ENCODE data around the gene SLC2A4. TPM values are rescaled to one million over a fixed set of nuclear protein-coding genes. Genes with fewer than 3 reads are reported as not detected.

Gene SLC2A4
- total RNA-seq, 1 experiment from 2014 or later: 3.8 TPM

- H3K36me3 ChIP-seq (replicated peaks; ENCODE audit: control insufficient read depth, insufficient read depth, low read length): peaks cover 51% of the 10 kb centered on the region
- no peaks in the 10 kb centered on the region for H3K27me3 ChIP-seq (ENCODE audit: control insufficient read depth, insufficient read depth, low read length)
- DNase-seq: no peak
- H3K4me3 ChIP-seq (ENCODE audit: insufficient read depth, low read depth, low read length): peak overlapping the region; percentile 73
Observed at GRCh38 chr17:7313890-7314718, 32.6 kb downstream of the SLC2A4 start.

GRCh38 chr17:7314719-7315569 lies 33.4 kb downstream of the SLC2A4 start, which contains the start of gene GPS2:
Gene GPS2, minus strand, starts transcription at chr17:7315360. Its CDS starts 308 bp downstream, at chr17:7315052.
- Histone ChIP-seq H3K27me3 (ENCODE audit: control insufficient read depth, insufficient read depth, low read length) (no peaks in the 10 kb centered on the region), H3K4me3 (ENCODE audit: insufficient read depth, low read depth, low read length) (peak within 1 kb of the TSS; percentile 73), H3K36me3 (replicated peaks; ENCODE audit: control insufficient read depth, insufficient read depth, low read length) (peaks cover 44% of the 10 kb centered on the region)

GRCh38 chr17:7315570-7316235 lies 34.2 kb downstream of the SLC2A4 start:
- Histone ChIP-seq H3K36me3 (replicated peaks; ENCODE audit: control insufficient read depth, insufficient read depth, low read length) (peaks cover 41% of the 10 kb centered on the region), H3K27me3 (ENCODE audit: control insufficient read depth, insufficient read depth, low read length) (no peaks in the 10 kb centered on the region), H3K4me3 (ENCODE audit: insufficient read depth, low read depth, low read length) (peak overlapping the region; percentile 73)
- DNase-seq: no peak

More at GRCh38 chr17:7314719-7315569, 33.4 kb downstream of the SLC2A4 start, which contains the start of gene GPS2:
- peak; percentile 99 for DNase-seq

GRCh38 chr17:7317161-7317803 lies 35.8 kb downstream of the SLC2A4 start:
- peaks cover 44% of the 10 kb centered on the region for H3K36me3 ChIP-seq (replicated peaks; ENCODE audit: control insufficient read depth, insufficient read depth, low read length)

GRCh38 chr17:7318121-7318860 lies 36.8 kb downstream of the SLC2A4 start:
- DNase-seq: peak; percentile 35
- no peaks in the 10 kb centered on the region for H3K27me3 ChIP-seq (ENCODE audit: control insufficient read depth, insufficient read depth, low read length)
- H3K4me3 ChIP-seq (ENCODE audit: insufficient read depth, low read depth, low read length): no peak overlapping the region
- H3K36me3 ChIP-seq (replicated peaks; ENCODE audit: control insufficient read depth, insufficient read depth, low read length): peaks cover 47% of the 10 kb centered on the region

More at GRCh38 chr17:7317161-7317803, 35.8 kb downstream of the SLC2A4 start:
- peak; percentile 35 for DNase-seq
- Histone ChIP-seq H3K27me3 (ENCODE audit: control insufficient read depth, insufficient read depth, low read length) (no peaks in the 10 kb centered on the region), H3K4me3 (ENCODE audit: insufficient read depth, low read depth, low read length) (no peak overlapping the region)

- H3K36me3 ChIP-seq (replicated peaks; ENCODE audit: control insufficient read depth, insufficient read depth, low read length): peaks cover 66% of the 10 kb centered on the region
- DNase-seq: peak; percentile 34
- no peak overlapping the region for H3K4me3 ChIP-seq (ENCODE audit: insufficient read depth, low read depth, low read length)
- no peaks in the 10 kb centered on the region for H3K27me3 ChIP-seq (ENCODE audit: control insufficient read depth, insufficient read depth, low read length)
Observed at GRCh38 chr17:7321466-7321865, 39.9 kb downstream of the SLC2A4 start.

GRCh38 chr17:7322520-7323194 lies 41.1 kb downstream of the SLC2A4 start:
- peaks cover 64% of the 10 kb centered on the region for H3K36me3 ChIP-seq (replicated peaks; ENCODE audit: control insufficient read depth, insufficient read depth, low read length)
- H3K27me3 ChIP-seq (ENCODE audit: control insufficient read depth, insufficient read depth, low read length): no peaks in the 10 kb centered on the region
- H3K4me3 ChIP-seq (ENCODE audit: insufficient read depth, low read depth, low read length): no peak overlapping the region
- DNase-seq: peak; percentile 37

GRCh38 chr17:7323731-7324437 lies 42.4 kb downstream of the SLC2A4 start:
- peak; percentile 98 for DNase-seq
- Histone ChIP-seq H3K4me3 (ENCODE audit: insufficient read depth, low read depth, low read length) (no peak overlapping the region), H3K36me3 (replicated peaks; ENCODE audit: control insufficient read depth, insufficient read depth, low read length) (peaks cover 54% of the 10 kb centered on the region), H3K27me3 (ENCODE audit: control insufficient read depth, insufficient read depth, low read length) (no peaks in the 10 kb centered on the region)

- no peak for DNase-seq
- H3K4me3 ChIP-seq (ENCODE audit: insufficient read depth, low read depth, low read length): no peak overlapping the region
- H3K27me3 ChIP-seq (ENCODE audit: control insufficient read depth, insufficient read depth, low read length): no peaks in the 10 kb centered on the region
- H3K36me3 ChIP-seq (replicated peaks; ENCODE audit: control insufficient read depth, insufficient read depth, low read length): peaks cover 51% of the 10 kb centered on the region
Observed at GRCh38 chr17:7324438-7324779, 42.9 kb downstream of the SLC2A4 start.

- DNase-seq: peak; percentile 42
- Histone ChIP-seq H3K4me3 (ENCODE audit: insufficient read depth, low read depth, low read length) (no peak overlapping the region), H3K27me3 (ENCODE audit: control insufficient read depth, insufficient read depth, low read length) (no peaks in the 10 kb centered on the region), H3K36me3 (replicated peaks; ENCODE audit: control insufficient read depth, insufficient read depth, low read length) (peaks cover 51% of the 10 kb centered on the region)
Observed at GRCh38 chr17:7325031-7325528, 43.6 kb downstream of the SLC2A4 start.

- no peak overlapping the region for H3K4me3 ChIP-seq (ENCODE audit: insufficient read depth, low read depth, low read length)
- peak; percentile 34 for DNase-seq
- peaks cover 42% of the 10 kb centered on the region for H3K36me3 ChIP-seq (replicated peaks; ENCODE audit: control insufficient read depth, insufficient read depth, low read length)
- no peaks in the 10 kb centered on the region for H3K27me3 ChIP-seq (ENCODE audit: control insufficient read depth, insufficient read depth, low read length)
Observed at GRCh38 chr17:7326186-7326585, 44.7 kb downstream of the SLC2A4 start.

GRCh38 chr17:7327056-7327455 lies 45.5 kb downstream of the SLC2A4 start:
- H3K27me3 ChIP-seq (ENCODE audit: control insufficient read depth, insufficient read depth, low read length): no peaks in the 10 kb centered on the region
- no peak overlapping the region for H3K4me3 ChIP-seq (ENCODE audit: insufficient read depth, low read depth, low read length)
- H3K36me3 ChIP-seq (replicated peaks; ENCODE audit: control insufficient read depth, insufficient read depth, low read length): peaks cover 37% of the 10 kb centered on the region
- no peak for DNase-seq

Measured in H7 (cell line).